Astrocyte (in vitro differentiated cells and primary cell): ENCODE data around the gene CBY3.
"Not testable (repeated sequence)": the region's sequence is repeated elsewhere in the genome, so short reads cannot be mapped to it uniquely, and the experiment has no call there.

Experiments used
- EZH2 ChIP-seq: IDR thresholded peaks from 2 replicates; pipeline ENCODE4 v1.6.1; 2012; ENCODE audit warnings: mild to moderate bottlenecking, low read length, inconsistent platforms; ENCODE audit not compliant: insufficient read depth
- TF ChIP-seq, protein P1 (sequence below): IDR thresholded peaks from 2 replicates; pipeline ENCODE4 v1.5.1; 2011; ENCODE audit warnings: low read depth, mild to moderate bottlenecking, inconsistent platforms, low read length, moderate library complexity; ENCODE audit not compliant: insufficient read depth

DNA sequence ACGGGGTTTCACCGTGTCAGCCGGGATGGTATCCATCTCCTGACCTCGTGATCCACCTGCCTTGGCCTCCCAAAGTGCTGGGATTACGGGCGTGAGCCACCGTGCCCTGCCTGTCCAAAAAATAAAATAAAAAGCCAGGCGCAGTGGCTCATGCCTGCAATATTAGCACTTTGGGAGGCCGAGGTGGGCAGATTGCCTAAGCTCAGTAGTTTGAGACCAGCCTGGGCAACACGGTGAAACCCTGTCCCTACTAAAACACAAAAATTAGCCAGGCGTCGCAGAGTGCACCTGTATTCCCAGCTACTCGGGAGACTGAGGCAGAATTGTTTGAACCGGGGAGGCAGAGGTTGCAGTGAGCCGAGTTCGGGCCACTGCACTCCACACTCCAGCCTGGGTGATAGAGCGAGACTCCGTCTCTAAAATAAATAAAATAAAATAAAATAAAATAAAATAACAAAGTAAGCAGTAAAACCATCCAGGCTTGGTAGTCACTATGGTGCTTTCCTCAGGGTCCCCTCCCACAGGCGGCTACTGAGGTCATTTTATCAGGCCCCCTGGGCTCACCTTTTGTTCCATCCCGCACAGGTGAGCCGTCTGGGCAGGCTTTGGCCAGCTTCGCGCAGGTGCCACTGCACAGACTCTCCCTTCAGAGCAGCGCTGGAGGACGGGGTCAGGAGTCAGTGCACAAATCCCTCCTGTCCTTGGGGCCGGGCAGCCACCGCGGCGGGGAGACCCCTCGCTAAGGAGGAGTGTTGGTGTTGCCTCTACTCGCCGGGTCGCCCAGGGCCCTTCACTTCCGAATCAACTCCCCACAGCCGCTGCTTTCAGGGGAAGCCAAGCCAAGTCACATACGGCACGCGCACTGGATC lies 47.1 kb downstream of the CBY3 start:
- TF ChIP-seq, protein P1, sequence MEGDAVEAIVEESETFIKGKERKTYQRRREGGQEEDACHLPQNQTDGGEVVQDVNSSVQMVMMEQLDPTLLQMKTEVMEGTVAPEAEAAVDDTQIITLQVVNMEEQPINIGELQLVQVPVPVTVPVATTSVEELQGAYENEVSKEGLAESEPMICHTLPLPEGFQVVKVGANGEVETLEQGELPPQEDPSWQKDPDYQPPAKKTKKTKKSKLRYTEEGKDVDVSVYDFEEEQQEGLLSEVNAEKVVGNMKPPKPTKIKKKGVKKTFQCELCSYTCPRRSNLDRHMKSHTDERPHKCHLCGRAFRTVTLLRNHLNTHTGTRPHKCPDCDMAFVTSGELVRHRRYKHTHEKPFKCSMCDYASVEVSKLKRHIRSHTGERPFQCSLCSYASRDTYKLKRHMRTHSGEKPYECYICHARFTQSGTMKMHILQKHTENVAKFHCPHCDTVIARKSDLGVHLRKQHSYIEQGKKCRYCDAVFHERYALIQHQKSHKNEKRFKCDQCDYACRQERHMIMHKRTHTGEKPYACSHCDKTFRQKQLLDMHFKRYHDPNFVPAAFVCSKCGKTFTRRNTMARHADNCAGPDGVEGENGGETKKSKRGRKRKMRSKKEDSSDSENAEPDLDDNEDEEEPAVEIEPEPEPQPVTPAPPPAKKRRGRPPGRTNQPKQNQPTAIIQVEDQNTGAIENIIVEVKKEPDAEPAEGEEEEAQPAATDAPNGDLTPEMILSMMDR = not testable (repeated sequence)
- not testable (repeated sequence) for TF ChIP-seq EZH2
